Activated CD4-positive, alpha-beta T cell treated with anti-CD3 and anti-CD28 coated beads for 4 hours (primary cell): ENCODE results near the gene PALD1.

ENCODE experiments used
- DNase-seq, 2 donors: peaks; one replicate each; pipeline ENCODE4 v3.0.0-alpha.2; 2020

PALD1 gene

GRCh38 chr10:70538195-70538520, 59.6 kb downstream of the PALD1 start:
- DNase-seq, result no peak

GRCh38 chr10:70538731-70539338, 60.3 kb downstream of the PALD1 start:
- DNase-seq, result no peak

GRCh38 chr10:70539471-70539870, 60.9 kb downstream of the PALD1 start:
- DNase-seq, result no peak

DNA sequence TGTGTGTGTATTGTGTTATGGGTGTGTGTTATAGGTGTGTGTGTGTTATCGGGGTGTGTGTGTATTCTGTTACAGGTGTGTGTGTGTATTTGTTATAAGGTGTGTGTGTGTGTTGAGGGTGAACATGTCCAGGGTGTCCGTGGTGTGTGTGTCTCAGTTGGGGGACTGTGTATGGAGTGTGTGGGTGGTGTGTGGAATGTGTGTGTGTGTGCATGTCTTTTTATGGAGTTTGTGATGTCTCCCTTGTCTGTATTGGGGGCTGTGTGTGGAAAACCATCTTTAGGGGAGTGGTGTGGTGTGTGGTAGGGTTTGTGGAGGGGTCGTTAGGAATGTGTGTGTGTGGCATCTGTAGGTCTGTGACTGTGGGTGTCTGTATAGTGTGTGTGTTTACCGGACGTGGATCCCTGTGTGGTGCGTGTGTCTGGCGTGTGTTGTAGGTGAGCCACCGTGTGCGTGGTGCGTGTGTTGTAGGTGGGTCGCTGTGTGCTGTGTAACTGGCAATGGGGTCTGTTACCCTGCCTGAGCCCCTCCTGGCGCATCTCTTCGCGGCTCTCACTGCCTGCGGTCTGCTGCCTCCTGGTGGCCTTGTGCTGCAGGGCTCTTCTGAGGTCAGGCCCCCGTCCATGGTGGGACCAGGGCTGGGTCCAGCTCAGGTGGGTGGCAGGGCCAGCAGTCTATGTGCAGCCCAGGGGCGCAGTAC, 61.7 kb downstream of the PALD1 start:
- peak; percentile 25 to 31 for DNase-seq

DNA sequence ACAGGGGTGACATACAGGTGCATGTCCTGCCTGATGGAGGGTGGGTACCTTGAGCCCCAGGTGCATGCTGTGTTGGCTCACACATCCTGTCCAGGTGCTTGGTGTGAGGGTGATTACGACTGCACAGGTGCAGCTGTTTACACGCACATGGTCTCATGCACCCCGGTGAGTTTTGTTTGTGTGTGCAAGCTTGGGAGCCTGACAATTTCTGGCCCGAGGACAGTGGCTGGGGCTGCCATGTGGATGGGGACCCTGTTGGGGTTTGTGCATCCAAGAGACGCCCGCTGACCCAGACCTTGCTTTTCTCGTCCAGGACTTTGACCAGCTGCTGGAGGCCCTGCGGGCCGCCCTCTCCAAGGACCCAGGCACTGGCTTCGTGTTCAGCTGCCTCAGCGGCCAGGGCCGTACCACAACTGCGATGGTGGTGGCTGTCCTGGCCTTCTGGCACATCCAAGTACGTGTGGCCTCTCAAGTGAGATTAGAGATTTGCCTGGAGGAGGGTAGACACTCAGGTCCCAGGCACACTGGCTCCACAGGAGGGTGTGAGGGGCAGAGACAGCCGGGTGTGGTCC, 62.3 kb downstream of the PALD1 start:
- DNase-seq, result no peak

GRCh38 chr10:70541736-70542564, 63.4 kb downstream of the PALD1 start:
- DNase-seq, result no peak

GRCh38 chr10:70542565-70542938, 64.0 kb downstream of the PALD1 start:
- DNase-seq, result no peak

- no peak for DNase-seq
Observed at GRCh38 chr10:70543911-70544310, 65.3 kb downstream of the PALD1 start.

GRCh38 chr10:70544431-70545340, 66.1 kb downstream of the PALD1 start:
- no peak for DNase-seq

DNA sequence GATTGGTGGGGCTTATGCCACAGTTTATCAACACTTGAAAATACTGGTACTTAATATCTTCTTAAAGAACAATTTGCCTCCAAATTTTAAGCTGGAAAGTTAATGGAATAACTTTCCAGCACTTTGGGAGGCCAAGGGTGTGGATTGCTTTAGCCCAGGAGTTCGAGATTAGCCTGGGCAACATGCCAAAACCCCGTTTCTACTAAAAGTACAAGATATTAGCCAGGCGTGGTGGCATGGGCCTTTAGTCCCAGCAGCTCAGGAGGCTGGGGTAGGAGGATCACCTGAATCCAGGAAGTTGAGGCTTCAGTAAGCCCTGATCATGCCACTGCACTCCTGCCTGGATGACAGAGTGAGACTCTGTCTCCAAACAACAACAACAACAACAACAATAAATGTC, 68.0 kb downstream of the PALD1 start:
- no peak for DNase-seq

GRCh38 chr10:70549351-70549961, 70.9 kb downstream of the PALD1 start:
- DNase-seq, result no peak

- DNase-seq, result peak; percentile 64 to 72
Observed at GRCh38 chr10:70549962-70550458, 71.4 kb downstream of the PALD1 start.

DNA sequence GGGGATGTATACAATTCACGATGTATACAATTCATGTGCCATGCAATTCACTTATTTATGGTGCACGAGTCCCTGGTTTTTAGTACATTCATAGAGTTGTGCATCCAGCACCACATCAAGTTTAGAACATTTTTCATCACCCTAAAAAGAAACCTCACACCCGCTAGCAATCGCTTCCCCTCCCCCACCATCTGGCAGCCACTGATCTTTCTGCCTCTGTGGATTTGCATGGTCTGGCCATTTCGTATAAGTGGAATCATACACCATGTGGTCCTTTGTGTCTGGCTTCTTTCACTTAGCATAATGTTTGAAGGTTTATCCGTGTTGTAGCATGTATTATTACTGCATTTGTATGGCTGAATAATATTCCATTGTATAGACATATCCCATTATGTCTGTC, 71.9 kb downstream of the PALD1 start:
- DNase-seq, result no peak

- no peak for DNase-seq
Observed at GRCh38 chr10:70551466-70551865, 72.9 kb downstream of the PALD1 start.

- no peak for DNase-seq
Observed at GRCh38 chr10:70551971-70552422, 73.4 kb downstream of the PALD1 start.

- no peak for DNase-seq
Observed at GRCh38 chr10:70552586-70552985, 74.0 kb downstream of the PALD1 start.

DNA sequence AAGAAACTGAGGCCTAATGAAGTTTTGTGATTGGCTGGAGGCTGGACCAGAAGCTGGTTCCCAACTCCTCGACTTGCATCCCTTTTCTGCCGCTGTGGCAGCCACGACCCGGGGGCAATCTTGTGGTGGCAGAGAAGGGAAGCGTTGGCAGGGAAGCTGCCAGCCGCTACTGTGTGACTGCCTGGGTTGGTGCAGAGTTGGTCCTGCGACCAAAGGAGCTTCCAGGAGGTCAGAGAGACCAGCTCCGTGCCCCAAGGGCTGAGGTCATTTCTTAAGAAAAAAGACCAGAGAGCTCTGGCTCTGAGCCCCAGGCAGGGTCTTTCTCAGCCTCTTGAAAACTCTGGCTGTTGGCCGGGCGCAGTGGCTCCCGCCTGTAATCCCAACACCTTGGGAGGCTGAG, 76.8 kb downstream of the PALD1 start:
- no peak for DNase-seq

DNA sequence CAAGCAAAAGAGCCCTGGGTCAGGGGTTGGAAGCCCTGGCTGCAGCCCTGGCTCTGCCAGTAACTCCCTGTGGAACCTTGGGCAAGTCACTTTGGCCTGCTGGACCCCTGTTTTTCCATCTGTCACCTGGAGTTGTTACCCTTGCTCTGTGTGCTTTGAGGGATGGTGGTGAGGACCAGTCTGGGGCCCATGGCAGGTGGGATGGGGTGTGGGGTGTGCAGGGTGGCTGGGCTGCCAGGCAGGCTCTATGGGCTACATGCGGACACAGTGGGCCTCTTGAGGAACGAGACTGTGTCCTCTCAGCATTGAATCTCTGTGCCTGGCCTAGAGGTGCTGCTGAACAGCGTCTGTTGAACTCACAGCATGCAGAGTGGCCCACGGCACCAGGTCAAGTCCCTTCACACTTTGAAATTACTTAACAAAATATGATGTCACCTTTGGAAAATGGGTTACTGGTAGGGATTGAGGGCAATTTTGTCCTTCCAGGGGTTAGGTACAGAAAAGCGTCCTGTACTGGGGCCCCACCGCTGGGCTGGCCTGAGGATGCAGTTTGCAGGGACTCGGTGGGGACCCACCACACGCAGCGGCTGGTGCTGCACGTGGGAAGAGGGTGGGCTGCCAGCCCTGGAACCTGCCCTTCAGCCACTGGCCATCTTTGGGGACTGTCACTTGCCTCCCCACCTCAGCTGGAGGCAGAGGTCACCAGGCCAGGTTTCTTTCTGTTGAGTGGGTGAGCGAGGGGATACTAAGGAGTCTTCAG, 78.7 kb downstream of the PALD1 start:
- DNase-seq, result no peak

- DNase-seq, result no peak
Observed at GRCh38 chr10:70557876-70558275, 79.3 kb downstream of the PALD1 start.

- DNase-seq, result no peak
Observed at GRCh38 chr10:70558295-70558694, 79.7 kb downstream of the PALD1 start.
